AG04449 (cell line): ENCODE measurements around the gene CORO1C.

Experiments
- CTCF ChIA-PET: fragments of 350-600 bp; formaldehyde crosslinking; extraction: SDS; loops from one replicate; lab custom pipeline; 2021; ENCODE audit warnings: antibody characterized with exemption; lab: Yijun Ruan, JAX
- POLR2A ChIA-PET: fragments of 400-600, 350-600 bp; formaldehyde crosslinking; extraction: SDS; loops from one replicate; lab custom pipeline; 2020; ENCODE audit warnings: antibody characterized with exemption, inconsistent platforms; lab: Yijun Ruan, JAX
- DNase-seq: peaks from one replicate; pipeline ENCODE4 v3.0.0-alpha.2; 2010; ENCODE audit warnings: low read depth, low spot score
- H3K4me3 ChIP-seq: 2 replicates; pipeline ENCODE4 v1.5.1; 2011; ENCODE audit warnings: low read depth, mild to moderate bottlenecking, control low read depth, low read length
- TF ChIP-seq, protein P1 (sequence below): IDR thresholded peaks from one replicate; pipeline ENCODE4 v1.5.1; 2011; ENCODE audit warnings: mild to moderate bottlenecking, moderate library complexity, low read length, control low read depth, inconsistent platforms; ENCODE audit not compliant: insufficient read depth; ENCODE audit errors: missing control alignments

CORO1C gene

GRCh38 chr12:108642269-108642870 lies 88.9 kb downstream of the CORO1C start:
- DNase-seq: no peak
- CTCF ChIA-PET: interaction anchor here (1.6 kb wide), 1 partner anchor 24 kb away, joined by 5 read pairs; no protein-coding TSS in a partner anchor

GRCh38 chr12:108641446-108642268 lies 89.7 kb downstream of the CORO1C start:
- TF ChIP-seq, protein P1, sequence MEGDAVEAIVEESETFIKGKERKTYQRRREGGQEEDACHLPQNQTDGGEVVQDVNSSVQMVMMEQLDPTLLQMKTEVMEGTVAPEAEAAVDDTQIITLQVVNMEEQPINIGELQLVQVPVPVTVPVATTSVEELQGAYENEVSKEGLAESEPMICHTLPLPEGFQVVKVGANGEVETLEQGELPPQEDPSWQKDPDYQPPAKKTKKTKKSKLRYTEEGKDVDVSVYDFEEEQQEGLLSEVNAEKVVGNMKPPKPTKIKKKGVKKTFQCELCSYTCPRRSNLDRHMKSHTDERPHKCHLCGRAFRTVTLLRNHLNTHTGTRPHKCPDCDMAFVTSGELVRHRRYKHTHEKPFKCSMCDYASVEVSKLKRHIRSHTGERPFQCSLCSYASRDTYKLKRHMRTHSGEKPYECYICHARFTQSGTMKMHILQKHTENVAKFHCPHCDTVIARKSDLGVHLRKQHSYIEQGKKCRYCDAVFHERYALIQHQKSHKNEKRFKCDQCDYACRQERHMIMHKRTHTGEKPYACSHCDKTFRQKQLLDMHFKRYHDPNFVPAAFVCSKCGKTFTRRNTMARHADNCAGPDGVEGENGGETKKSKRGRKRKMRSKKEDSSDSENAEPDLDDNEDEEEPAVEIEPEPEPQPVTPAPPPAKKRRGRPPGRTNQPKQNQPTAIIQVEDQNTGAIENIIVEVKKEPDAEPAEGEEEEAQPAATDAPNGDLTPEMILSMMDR: no peak
- POLR2A ChIA-PET: interaction anchor here (0.6 to 1.3 kb wide), 3 partner anchors 8 to 81 kb away, joined by 3 to 5 read pairs (median 5); no protein-coding TSS in a partner anchor
- no peak for DNase-seq
- CTCF ChIA-PET: interaction anchor here (1.3 to 3.3 kb wide), 5 partner anchors 24 to 309 kb away, joined by 3 to 19 read pairs (median 5); no protein-coding TSS in a partner anchor
- no peak overlapping the region for H3K4me3 ChIP-seq

More at GRCh38 chr12:108642269-108642870, 88.9 kb downstream of the CORO1C start:
- TF ChIP-seq, protein P1: no peak
- POLR2A ChIA-PET: no interaction called here
- H3K4me3 ChIP-seq: no peak overlapping the region

DNA sequence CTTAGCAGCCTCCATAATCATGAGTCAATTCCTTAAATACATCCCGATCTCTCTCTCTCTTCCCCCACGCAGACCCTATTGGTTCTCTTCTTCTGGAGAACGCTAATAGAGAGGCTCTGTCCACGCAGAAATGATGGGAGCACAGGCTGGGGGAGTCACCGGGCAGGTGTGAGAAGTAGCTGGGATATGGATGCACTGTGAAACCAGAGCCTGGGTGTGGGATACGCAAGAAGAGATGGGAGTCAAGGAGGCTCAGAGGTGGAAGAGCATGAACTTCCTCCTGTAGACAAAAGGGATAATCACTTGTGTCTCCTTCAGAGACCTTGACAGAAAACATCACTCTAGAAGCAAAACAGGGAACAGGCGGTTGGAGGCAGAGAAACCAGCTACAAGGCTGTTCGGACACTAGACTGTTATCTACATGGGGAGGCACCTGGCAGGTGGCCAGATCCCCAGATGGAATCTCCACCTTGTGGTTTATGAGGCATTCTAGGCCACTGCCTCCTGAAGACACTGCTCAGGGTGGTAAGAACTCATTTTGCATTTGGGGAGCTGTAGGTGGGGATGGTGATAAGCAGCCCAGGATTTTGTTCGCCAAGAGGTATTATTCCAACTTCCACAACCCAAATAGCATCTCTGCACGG lies 90.4 kb downstream of the CORO1C start:
- ChIA-PET CTCF (interaction anchor here (1.3 to 3.4 kb wide), 6 partner anchors 23 to 310 kb away, joined by 3 to 19 read pairs (median 5); no protein-coding TSS in a partner anchor), POLR2A (interaction anchor here (0.6 to 1.3 kb wide), 3 partner anchors 8 to 80 kb away, joined by 3 to 5 read pairs (median 5); no protein-coding TSS in a partner anchor)
- no peak for DNase-seq

DNA sequence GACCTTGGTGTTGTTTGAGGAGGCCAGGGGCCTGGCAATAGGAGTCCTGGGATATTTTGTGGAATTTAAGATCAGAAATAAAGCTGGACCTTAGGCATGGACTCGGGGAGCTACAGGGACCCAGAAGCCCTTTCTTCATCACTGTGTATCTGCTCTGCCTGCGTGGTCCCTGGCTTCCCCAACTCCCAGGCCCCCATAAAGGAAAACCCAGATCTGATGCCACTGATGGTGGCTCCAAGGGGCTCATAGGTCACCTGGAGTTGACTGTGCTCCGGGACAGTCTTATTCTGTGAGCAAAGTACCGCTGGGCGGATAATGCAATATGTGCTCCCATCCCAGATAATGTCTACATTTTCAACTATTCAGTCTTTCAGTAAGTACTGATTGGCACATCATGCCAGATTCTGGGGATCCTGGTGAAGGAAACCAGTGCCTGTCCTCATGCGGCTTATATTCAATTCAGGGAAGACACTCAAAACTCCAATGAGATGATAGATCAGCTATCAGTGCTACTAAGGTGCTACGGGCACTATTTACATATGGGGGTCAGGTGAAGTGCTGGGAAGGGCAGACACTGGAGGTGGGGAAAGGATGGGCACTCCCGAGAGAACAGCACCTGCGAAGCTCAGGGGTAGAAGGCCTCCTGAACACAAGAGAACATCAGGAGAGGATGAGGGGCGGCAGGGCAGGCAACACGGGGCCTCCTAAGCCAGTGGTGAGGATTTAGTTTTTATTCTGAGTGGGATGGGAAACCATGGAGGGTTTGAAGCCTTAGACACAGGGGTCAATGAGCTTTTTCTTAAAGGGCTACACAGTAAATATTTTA lies 92.1 kb downstream of the CORO1C start:
- H3K4me3 ChIP-seq: no peak overlapping the region
- TF ChIP-seq, protein P1: no peak
- CTCF ChIA-PET: interaction anchor here (0.7 to 5.6 kb wide), 7 partner anchors 9 to 164 kb away, joined by 3 to 21 read pairs (median 4); no protein-coding TSS in a partner anchor
- POLR2A ChIA-PET: interaction anchor here (0.6 kb wide), 1 partner anchor 9 kb away, joined by 3 read pairs; no protein-coding TSS in a partner anchor
- no peak for DNase-seq

More for the DNA sequence above, 90.4 kb downstream of the CORO1C start:
- TF ChIP-seq, protein P1: no peak
- H3K4me3 ChIP-seq: no peak overlapping the region

- CTCF ChIA-PET: interaction anchor here (0.7 to 5.6 kb wide), 6 partner anchors 9 to 455 kb away, joined by 3 to 24 read pairs (median 10); partner anchors contain the start of gene ALKBH2
- TF ChIP-seq, protein P1: no peak
These were observed 93.0 kb downstream of the CORO1C start for GRCh38 chr12:108638141-108638827.

More at GRCh38 chr12:108638141-108638827, 93.0 kb downstream of the CORO1C start:
- DNase-seq: no peak
- POLR2A ChIA-PET: interaction anchor here (0.8 kb wide), 1 partner anchor 163 kb away, joined by 3 read pairs; no protein-coding TSS in a partner anchor
- H3K4me3 ChIP-seq: no peak overlapping the region
